ENCODE measurements around the gene MYH7B.

- TF ChIP-seq CTCF (IDR thresholded peaks at IDR 0.05): no peak
- no peak for TF ChIP-seq POLR2A (IDR thresholded peaks at IDR 0.05)
Measured at GRCh38 chr20:34916774-34917354, 38.8 kb upstream of the MYH7B start.

All from testis (tissue), 2 donors.